SKM-1 (cell line): ENCODE measurements around the gene RAB9A.
"Not testable (repeated sequence)": the region's sequence is repeated elsewhere in the genome, so short reads cannot be mapped to it uniquely, and the experiment has no call there.

Source experiments
- DNase-seq: peaks from one replicate; lab custom pipeline; 2025; ENCODE audit not compliant: unreplicated experiment; lab: John Stamatoyannopoulos, UW

Gene RAB9A

DNA sequence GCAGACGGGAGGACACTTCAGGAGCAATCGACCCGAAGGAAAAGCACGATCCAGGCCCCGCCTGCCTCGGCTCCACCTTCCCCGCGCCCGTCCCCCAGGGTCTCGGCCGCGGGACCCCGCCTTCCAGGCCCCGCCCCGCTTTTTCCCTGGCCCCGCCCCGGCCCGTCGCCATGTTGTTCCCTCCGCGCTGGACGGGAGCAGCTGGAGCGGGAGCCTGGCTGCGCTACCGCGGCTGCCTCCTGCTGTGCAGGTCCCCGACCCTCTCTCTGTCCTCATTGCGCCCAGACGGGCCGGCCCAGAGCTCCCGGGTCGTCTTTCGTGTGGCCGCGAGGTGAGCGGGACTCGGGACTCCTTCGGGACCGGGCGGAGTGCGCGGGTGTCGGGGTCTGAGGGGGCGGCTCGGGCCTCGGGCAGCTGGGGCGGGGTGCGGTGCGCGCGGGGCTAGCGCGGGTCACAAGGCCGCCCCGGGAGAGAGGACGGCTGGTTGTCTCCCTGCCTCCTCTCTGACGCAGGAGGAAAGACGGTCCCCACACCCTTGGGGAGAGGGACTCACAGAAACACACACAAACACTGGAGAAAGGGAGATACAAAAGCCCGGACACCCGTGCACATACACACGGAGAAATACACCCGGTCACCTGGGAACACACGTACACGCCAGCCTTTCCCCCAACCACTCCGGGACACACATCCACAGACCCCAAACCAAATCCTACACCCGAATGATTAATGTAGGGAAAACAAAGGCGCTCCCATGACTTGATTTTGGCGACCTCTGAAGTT lies at the start of gene RAB9A:
Gene RAB9A, plus strand, starts transcription at position 171 of the 783 bp plus-strand sequence. CDS start 19,619 bp downstream, outside the sequence.
- peak; percentile 7 for DNase-seq

GRCh38 chrX:13641684-13642083 lies 47.2 kb upstream of the RAB9A start:
- DNase-seq: not testable (repeated sequence)

DNA sequence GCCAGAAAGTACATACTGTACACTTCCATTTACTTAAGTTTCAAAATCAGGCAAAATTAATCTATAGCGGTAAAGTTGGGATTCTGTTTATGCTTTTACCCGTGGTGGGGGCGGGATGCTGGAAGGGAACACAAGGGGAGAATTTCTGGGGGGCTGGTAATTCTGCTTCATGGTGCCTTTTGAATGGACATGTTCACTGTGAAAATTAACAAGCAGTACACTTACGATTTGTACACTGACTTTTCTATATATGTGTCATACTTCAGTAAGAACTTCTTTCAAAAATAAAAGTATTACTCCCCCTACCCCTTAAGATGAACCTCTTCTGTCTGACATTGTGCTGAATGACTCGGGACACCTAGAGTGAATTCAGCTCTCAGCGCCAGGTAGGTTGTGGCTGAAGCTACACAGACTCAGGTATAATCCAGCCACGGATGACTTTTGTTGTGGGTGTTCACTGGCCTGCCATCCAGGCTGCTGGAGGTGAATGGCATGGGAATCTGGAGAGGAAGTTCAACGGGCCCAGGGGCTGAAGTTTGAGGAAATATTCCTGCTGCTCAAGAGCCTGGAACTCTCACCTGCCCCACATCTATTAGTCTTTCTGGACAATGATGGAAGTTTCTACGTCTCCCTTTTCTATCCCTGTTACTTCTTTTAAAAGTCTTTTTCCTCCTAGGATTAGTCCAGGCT lies 43.3 kb upstream of the RAB9A start:
- no peak for DNase-seq

GRCh38 chrX:13646154-13646549 lies 42.8 kb upstream of the RAB9A start:
- DNase-seq: no peak

- DNase-seq: no peak
Observed at GRCh38 chrX:13647709-13648212, 41.2 kb upstream of the RAB9A start.

GRCh38 chrX:13648336-13648735 lies 40.6 kb upstream of the RAB9A start:
- not testable (repeated sequence) for DNase-seq

DNA sequence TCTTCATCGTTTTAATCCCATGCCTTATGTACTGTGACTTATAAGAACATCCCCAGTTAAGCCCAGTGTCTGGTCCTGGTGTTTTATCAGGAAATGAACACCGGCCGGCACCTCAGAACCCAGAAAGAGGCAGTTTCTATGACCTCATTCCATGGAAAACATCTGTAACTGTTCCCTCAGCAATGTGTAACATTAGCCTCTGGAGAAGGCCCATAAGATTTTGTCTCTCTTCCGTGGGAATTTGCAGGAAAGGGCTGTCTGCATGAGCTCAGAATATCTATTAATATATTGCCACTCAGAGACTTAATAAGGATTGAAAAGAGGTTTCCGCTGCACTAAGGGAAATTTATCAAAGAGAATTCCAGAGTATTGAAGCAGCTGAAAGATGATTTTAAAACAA lies 39.1 kb upstream of the RAB9A start:
- DNase-seq: no peak

GRCh38 chrX:13650318-13650717 lies 38.6 kb upstream of the RAB9A start:
- no peak for DNase-seq

DNA sequence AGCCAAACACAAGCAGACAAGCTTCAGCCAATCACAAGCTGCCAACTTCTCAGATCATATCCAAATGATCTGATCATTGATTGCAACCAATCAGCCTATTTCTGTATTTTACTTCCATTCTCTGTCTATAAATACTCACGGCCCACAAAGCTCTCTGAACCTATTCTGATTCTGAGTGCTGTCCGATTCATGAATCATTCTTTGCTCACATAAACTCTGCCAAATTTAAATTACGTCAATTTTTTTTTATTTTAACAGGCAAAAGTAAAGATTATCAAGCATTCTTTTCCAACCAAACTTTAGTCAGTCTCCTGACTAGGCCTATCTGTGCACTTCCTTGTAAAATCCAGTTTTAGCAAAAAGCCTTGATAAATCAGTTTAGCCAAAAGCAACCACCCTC lies 37.8 kb upstream of the RAB9A start:
- DNase-seq: no peak

- DNase-seq: no peak
Observed at GRCh38 chrX:13652287-13652793, 36.6 kb upstream of the RAB9A start.

DNA sequence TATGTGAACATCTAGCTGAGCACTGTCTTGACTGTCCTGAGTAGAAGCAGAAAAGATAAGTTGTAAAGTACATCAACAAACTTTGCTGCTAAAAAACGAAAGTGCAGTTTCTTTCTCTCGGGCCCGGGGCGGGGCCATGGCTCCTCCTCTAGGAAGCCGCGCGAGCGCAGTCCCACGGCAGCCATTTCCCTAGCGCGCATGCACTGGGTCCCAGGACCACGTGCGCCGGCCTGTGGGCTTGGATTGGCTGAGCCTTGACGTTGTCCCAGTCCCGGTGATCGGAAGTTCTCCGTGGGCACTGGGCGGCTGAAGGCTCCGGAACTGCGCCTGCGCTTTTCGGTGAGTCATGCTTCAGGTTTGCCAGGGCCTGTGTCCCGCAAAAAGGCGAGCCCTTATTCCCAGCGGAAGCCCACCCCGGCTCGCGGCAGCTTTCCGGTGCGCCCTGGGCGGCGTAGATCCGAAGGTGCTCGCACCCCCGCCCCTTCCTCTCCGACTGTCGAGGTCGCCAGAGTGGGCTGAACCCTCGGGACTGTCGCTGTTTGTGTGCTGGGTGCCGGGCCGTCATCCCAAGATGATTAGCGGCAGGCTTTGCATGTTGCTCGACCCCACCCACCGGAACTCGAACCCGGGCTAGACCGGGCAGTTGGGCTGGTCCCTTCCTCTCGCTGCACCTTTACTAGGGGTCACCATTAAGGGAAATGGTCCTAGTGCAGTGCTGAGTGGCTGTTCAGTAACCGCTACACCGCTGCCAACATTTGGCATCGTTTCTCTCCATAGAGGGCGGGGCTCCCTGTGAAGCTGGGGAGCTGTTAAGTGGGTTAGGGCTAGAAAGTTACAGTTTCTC lies 35.9 kb upstream of the RAB9A start, which contains the start of gene TCEANC:
Gene TCEANC, plus strand, starts transcription at position 292 of the 844 bp plus-strand sequence. CDS start 9,368 bp downstream, outside the sequence.
- peak; percentile 61 for DNase-seq

- DNase-seq: no peak
Observed at GRCh38 chrX:13654116-13654515, 34.8 kb upstream of the RAB9A start.

DNA sequence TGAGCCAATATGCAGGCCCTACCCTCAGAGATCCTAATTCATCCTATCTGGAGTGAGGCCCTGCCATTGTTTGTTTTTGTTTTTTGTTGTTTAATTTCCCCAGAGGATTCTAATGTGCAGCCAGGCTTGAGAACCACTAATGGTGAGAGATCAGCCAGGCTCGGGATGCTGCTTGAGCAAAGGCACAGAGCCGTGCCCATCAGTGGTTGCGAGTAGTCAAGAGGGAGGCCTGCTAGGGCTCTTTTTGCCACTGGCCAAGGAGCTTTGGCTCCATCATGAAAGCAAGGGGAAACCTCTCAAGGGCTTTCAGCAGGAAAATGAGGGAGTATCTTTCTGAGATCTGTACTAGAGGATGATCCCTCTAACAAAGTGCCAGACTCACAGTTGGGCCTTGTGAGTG lies 33.3 kb upstream of the RAB9A start:
- no peak for DNase-seq

DNA sequence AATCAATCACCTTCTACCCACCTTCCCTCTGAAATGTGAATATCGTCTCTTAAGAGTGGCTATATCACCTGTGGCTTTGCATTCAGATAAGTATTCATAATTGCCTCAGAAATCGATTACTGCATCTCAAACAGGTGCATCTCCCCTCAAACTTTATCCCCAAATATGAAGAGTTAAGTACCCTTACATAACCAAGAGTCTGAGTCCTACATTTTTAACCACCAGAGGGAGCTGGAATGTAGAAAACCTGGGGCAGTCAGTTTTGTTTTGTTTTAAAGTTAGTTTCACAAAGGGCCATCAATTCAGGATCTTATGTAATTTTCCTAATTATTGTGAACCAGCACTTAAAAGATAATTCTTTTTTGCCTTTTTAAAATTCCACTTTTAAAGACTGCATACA lies 30.3 kb upstream of the RAB9A start:
- no peak for DNase-seq

DNA sequence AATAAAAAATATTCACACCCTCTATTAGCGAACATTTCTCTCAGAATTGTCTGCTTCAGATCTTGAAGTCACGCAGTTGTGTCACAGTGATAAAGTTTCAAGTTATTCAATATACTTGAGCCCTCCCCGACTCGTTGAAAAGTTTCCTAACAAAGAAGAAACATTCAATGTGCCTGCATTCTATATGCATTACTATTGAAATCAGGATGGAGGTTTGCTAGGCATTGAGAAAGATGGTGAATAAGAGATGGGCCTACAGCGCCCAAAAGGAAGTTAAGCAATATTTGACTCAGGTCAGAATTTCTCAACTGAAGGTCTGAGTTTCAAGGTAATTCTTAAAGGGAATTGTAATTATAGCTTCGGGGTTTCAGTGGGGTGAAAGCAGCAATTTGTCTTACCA lies 29.9 kb upstream of the RAB9A start:
- DNase-seq: peak; percentile 36

DNA sequence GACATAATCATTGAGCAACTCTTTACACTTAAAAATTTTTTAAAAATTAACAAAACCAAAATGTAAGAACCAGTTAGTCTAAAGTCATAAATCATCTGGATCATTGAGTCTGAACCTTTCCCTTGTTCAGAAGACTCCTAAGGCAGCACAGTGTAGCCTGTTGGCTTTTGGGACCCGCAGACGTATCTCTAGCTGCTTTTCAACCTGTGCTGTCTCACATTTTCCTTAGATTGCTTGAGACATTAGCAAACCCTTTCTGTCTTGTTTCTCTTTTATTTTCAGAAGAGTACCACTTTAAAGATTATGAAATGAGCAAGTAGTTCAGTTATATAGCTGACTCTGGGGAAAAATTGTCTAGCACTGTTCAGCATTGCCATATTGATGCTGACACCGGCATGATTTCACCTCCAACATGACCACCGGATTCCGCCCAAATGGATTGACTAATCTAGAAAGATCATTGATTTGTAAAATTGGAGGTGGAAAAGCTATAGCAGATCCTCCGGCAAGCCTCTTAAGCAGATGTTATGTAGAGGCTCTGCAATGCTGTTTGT lies 27.1 kb upstream of the RAB9A start:
- DNase-seq: no peak

- DNase-seq: no peak
Observed at GRCh38 chrX:13662355-13662791, 26.6 kb upstream of the RAB9A start.

DNA sequence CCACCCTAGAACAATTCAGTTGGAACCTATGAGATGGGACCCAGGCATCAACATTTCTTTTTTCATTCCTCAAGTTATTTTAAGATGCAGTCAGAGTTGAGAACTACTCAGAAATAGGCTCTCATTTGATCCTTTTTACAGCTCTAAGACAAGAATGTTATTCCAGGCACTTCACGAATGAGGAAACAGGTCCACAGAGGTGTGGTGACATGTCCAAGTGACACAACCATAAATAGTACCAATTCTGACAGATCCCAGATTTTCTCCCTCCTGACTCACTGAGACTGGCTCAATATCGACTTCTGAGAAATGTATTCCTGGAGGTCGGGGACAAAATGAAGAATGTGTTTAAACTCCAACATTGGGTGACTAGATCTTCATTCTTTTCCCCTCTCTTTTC lies 24.9 kb upstream of the RAB9A start:
- no peak for DNase-seq

GRCh38 chrX:13666836-13667235 lies 22.1 kb upstream of the RAB9A start:
- no peak for DNase-seq

DNA sequence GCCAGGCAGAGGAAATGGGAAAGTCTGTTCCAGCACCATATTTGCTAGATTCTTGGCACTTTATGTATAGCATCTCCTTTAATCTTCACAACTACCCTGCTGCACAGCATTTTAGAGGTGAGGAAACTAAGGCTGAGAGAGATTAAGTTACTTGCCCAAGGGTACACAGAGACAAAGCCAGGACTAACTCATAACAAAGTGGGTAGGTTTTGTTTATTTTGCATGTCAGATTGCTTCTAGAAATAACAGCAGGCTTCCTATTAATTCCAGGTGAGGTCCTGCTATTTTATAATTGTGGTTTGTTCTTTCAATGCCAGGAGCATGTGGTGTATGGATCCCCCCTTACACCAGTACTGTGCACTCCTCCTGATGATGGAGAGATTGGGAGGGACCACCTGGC lies 21.0 kb upstream of the RAB9A start:
- no peak for DNase-seq
